ENCODE measurements around the gene GRIA4.

The GRIA4 gene

DNA sequence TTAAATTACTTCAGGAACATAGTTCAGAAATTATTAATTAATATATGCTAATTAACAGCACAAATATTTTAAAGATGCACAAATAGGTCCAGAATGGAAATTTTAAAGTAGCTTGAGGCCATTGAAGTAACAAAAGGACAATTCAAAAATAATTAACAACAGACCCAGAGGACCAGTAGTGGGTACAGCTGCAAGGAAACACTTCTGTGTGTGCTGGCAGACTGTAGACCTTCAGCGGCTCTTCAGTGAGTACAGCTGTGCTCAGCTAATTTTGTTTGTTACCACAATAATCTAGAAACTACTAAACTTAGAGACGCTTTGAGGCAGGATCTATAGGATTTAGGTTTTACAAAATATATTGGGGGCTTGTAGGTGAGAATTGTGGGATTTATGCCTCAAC is 103.8 kb downstream of the GRIA4 start:
- no peak overlapping the region for H3K27ac ChIP-seq
- H3K36me3 ChIP-seq, result no peaks in the 10 kb centered on the region
- no peak overlapping the region for H3K4me3 ChIP-seq (ENCODE audit: low read depth in 1 of 2, low read length in 1 of 2)
- TF ChIP-seq, protein P1, sequence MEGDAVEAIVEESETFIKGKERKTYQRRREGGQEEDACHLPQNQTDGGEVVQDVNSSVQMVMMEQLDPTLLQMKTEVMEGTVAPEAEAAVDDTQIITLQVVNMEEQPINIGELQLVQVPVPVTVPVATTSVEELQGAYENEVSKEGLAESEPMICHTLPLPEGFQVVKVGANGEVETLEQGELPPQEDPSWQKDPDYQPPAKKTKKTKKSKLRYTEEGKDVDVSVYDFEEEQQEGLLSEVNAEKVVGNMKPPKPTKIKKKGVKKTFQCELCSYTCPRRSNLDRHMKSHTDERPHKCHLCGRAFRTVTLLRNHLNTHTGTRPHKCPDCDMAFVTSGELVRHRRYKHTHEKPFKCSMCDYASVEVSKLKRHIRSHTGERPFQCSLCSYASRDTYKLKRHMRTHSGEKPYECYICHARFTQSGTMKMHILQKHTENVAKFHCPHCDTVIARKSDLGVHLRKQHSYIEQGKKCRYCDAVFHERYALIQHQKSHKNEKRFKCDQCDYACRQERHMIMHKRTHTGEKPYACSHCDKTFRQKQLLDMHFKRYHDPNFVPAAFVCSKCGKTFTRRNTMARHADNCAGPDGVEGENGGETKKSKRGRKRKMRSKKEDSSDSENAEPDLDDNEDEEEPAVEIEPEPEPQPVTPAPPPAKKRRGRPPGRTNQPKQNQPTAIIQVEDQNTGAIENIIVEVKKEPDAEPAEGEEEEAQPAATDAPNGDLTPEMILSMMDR (IDR thresholded peaks at IDR 0.05), result no peak
- H3K27me3 ChIP-seq, result no peaks in the 10 kb centered on the region
- H3K4me1 ChIP-seq (ENCODE audit: control insufficient read depth in 1 of 2, insufficient read depth in 1 of 2, low read depth in 1 of 2, low read length in 1 of 2), result no peaks in the 10 kb centered on the region
- H3K9me3 ChIP-seq, result no peaks in the 10 kb centered on the region

DNA sequence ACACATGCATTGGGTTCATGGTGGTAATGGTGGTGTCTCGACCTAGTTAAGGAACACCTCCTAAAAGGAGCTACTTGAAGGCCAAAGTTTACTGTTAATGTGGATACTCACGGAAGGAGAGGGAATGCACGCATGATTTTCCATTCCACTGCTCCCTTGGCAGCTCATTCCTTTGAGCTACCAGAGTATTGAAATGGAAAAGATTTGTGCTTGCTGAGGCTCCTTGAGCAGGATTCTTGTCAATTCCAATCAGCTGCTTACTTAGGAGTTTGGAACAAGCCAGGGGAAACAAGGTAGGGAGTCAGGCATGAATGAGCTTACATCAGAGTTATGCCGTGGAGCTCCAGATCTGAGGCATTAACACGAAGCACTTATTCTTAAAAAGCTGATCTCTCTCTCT is 108.8 kb downstream of the GRIA4 start:
- Histone ChIP-seq H3K27ac (no peak overlapping the region), H3K4me3 (ENCODE audit: low read depth in 1 of 2, low read length in 1 of 2) (no peak overlapping the region), H3K27me3 (no peaks in the 10 kb centered on the region), H3K4me1 (ENCODE audit: control insufficient read depth in 1 of 2, insufficient read depth in 1 of 2, low read depth in 1 of 2, low read length in 1 of 2) (no peaks in the 10 kb centered on the region), H3K36me3 (no peaks in the 10 kb centered on the region), H3K9me3 (no peaks in the 10 kb centered on the region)
- TF ChIP-seq, protein P1 (IDR thresholded peaks at IDR 0.05), result no peak

GRCh38 chr11:105719073-105719822 is 109.4 kb downstream of the GRIA4 start:
- H3K36me3 ChIP-seq, result no peaks in the 10 kb centered on the region
- H3K4me1 ChIP-seq (ENCODE audit: control insufficient read depth in 1 of 2, insufficient read depth in 1 of 2, low read depth in 1 of 2, low read length in 1 of 2), result no peaks in the 10 kb centered on the region
- H3K4me3 ChIP-seq (ENCODE audit: low read depth in 1 of 2, low read length in 1 of 2), result no peak overlapping the region
- H3K9me3 ChIP-seq, result no peaks in the 10 kb centered on the region
- no peak overlapping the region for H3K27ac ChIP-seq
- no peaks in the 10 kb centered on the region for H3K27me3 ChIP-seq
- TF ChIP-seq, protein P1 (IDR thresholded peaks at IDR 0.05), result no peak

DNA sequence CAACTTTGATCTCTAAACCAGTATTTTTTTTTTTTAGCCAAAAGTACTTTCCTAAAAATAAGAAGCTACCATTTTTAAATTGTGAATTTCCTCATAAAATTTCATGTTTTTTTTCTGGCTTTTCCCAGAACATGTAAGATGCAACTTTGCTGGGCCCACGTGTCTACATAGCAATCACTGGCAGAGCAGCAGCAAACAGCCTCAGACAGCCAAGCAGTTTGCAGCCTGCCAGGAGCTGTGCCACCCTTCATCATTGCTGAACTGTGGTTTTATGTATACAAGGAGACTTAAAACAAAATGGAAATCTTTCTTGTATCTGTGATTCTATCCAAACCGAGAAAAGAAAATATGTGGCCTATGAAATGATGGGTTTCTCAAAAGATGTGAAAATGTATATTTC is 110.2 kb downstream of the GRIA4 start:
- no peaks in the 10 kb centered on the region for H3K27me3 ChIP-seq
- TF ChIP-seq, protein P1 (IDR thresholded peaks at IDR 0.05), result no peak
- H3K4me3 ChIP-seq (ENCODE audit: low read depth in 1 of 2, low read length in 1 of 2), result no peak overlapping the region
- H3K27ac ChIP-seq, result no peak overlapping the region
- H3K9me3 ChIP-seq, result no peaks in the 10 kb centered on the region
- no peaks in the 10 kb centered on the region for H3K36me3 ChIP-seq
- no peaks in the 10 kb centered on the region for H3K4me1 ChIP-seq (ENCODE audit: control insufficient read depth in 1 of 2, insufficient read depth in 1 of 2, low read depth in 1 of 2, low read length in 1 of 2)

- H3K4me3 ChIP-seq (ENCODE audit: low read depth in 1 of 2, low read length in 1 of 2), result no peak overlapping the region
- TF ChIP-seq, protein P1 (IDR thresholded peaks at IDR 0.05), result no peak
- H3K36me3 ChIP-seq, result no peaks in the 10 kb centered on the region
These were observed 113.4 kb downstream of the GRIA4 start for GRCh38 chr11:105723269-105723668.

More at GRCh38 chr11:105723269-105723668, 113.4 kb downstream of the GRIA4 start:
- H3K4me1 ChIP-seq (ENCODE audit: control insufficient read depth in 1 of 2, insufficient read depth in 1 of 2, low read depth in 1 of 2, low read length in 1 of 2), result no peaks in the 10 kb centered on the region
- no peak overlapping the region for H3K27ac ChIP-seq
- H3K9me3 ChIP-seq, result no peaks in the 10 kb centered on the region
- H3K27me3 ChIP-seq, result no peaks in the 10 kb centered on the region

Measured in neutrophil (primary cell).